Retinal pigment epithelial cell (primary cell): ENCODE data around the gene AOX1.

Source experiments
- DNase-seq: peaks from one replicate; pipeline ENCODE4 v3.0.0-alpha.2; 2010; ENCODE audit warnings: low read depth
- H3K4me3 ChIP-seq: 2 replicates; pipeline ENCODE4 v1.5.1; 2011; ENCODE audit warnings: mild to moderate bottlenecking, low read length, control low read depth, moderate library complexity
- CTCF ChIP-seq: conservative IDR thresholded peaks from 2 replicates; pipeline ENCODE4 v1.5.1; 2011; ENCODE audit warnings: low read depth, low read length, control low read depth, inconsistent platforms

The AOX1 gene

DNA sequence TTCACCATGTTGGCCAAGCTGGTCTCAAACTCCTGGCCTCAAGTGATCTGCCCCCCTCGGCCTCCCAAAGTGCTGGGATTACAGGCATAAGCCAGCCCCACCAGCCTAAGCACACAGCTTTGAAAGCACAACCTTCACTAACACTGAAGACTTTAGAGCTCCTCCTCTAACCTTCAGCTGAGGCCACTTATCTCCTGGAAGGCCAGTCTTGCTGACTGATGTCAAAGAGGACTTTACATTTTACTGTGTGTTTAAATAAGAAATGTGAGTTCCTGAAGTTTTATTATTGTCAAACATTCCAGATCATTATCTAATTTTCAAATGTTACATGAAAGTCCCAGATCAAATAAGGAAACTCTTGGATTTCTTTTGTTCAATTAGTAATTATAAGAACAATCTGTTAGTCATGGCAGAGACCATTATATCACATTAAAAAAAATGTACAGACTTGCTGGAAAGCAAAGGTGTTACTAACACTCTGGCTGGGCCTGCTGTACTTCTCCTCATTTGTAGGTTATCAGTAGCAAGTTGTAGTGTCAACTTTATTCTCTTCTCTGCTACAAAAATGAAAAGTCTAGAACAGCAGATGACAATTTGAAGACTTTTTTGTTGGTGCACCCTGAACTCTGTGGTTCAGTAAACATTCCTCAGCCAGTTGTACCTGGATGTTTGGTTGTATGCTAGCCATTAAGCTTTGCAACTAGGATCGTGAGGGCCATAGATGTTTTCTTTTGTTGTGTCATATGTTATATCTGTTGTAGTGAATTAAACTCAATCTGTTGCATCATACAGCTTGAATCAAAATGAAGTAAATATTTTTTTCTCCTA, 80.0 kb downstream of the AOX1 start:
- TF ChIP-seq CTCF: no peak
- H3K4me3 ChIP-seq: no peak overlapping the region
- DNase-seq: no peak

GRCh38 chr2:200667413-200667812, 81.6 kb downstream of the AOX1 start:
- DNase-seq: no peak
- TF ChIP-seq CTCF: no peak
- H3K4me3 ChIP-seq: no peak overlapping the region

DNA sequence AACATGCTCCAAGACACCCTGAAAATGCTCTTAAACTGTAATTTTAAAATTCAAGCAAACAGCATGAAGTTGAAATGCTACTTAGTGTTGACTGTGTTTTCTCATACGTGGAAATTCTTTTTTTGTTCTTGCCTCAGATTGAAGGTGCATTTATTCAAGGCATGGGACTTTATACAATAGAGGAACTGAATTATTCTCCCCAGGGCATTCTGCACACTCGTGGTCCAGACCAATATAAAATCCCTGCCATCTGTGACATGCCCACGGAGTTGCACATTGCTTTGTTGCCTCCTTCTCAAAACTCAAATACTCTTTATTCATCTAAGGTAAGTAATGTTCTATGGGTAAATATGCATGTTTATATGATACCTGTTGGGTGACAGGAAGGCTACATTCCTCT, 82.7 kb downstream of the AOX1 start:
- DNase-seq: no peak
- no peak for TF ChIP-seq CTCF
- no peak overlapping the region for H3K4me3 ChIP-seq

- TF ChIP-seq CTCF: no peak
- no peak for DNase-seq
Observed at GRCh38 chr2:200669308-200669707, 83.5 kb downstream of the AOX1 start.

DNA sequence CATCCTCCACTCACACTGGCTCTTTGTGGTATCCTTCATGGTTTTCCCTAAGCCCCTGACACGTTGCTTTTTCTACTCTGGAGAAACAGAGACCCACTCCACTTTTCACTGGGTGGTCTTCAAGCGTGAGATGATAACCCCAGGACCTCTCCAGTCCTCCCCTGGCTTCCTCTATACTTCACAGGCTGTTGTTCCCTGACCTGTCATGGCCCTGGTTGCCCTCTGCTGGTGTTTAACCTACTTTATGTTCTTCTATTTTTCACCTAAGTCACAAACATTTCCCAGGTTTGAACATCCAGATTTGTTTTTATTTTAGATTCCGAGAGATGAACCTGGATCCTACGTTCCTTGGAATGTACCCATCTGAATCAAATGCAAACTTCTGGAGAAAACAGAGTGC, 84.5 kb downstream of the AOX1 start:
- DNase-seq: no peak
- no peak overlapping the region for H3K4me3 ChIP-seq
- TF ChIP-seq CTCF: no peak

More at GRCh38 chr2:200669308-200669707, 83.5 kb downstream of the AOX1 start:
- H3K4me3 ChIP-seq: no peak overlapping the region

GRCh38 chr2:200670751-200671150, 84.9 kb downstream of the AOX1 start:
- DNase-seq: no peak
- H3K4me3 ChIP-seq: no peak overlapping the region
- TF ChIP-seq CTCF: no peak

GRCh38 chr2:200673191-200673590, 87.4 kb downstream of the AOX1 start:
- no peak for TF ChIP-seq CTCF

More at GRCh38 chr2:200673191-200673590, 87.4 kb downstream of the AOX1 start:
- no peak for DNase-seq
- H3K4me3 ChIP-seq: no peak overlapping the region
